CD4-positive, alpha-beta T cell (primary cell): ENCODE results near the gene SYCE3. TPM values are rescaled to one million over a fixed set of nuclear protein-coding genes. Genes with fewer than 3 reads are reported as not detected.

Experiments
- ATAC-seq: fragments of 200-7000 bp; cut with Tn5 transposase; one replicate; pipeline ENCODE4 v1.10.0; 2022; ENCODE audit warnings: mild to moderate bottlenecking; ENCODE audit not compliant: poor library complexity
- CTCF ChIA-PET: fragments of 350-600 bp; sonication (Branson Sonifier 250); formaldehyde crosslinking; loops from one replicate; lab custom pipeline; 2021; ENCODE audit warnings: antibody characterized with exemption, inconsistent platforms; lab: Charles Lee
- POLR2A ChIA-PET: fragments of 350-600 bp; sonication (Branson Sonifier 250); formaldehyde crosslinking; loops from one replicate; lab custom pipeline; 2021; ENCODE audit warnings: antibody characterized with exemption, inconsistent platforms; lab: Charles Lee
- DNase-seq, 14 experiments: peaks; one replicate each; pipeline ENCODE4 v3.0.0-alpha.2; 2013 to 2020; ENCODE audit warnings: mixed read lengths in 2 of 14
- H3K27ac ChIP-seq, 2 donors: one replicate each; pipeline versions ENCODE4 v1.5.1 to v1.7.0; 2013; ENCODE audit warnings: low read length in 2 of 2, low read depth in 1 of 2, mild to moderate bottlenecking in 1 of 2
- H3K27me3 ChIP-seq, 2 experiments: 1 replicate in 1 of 2; 2 replicates in 1 of 2; pipeline versions ENCODE4 v1.6.1 to v1.7.0; 2013; ENCODE audit warnings: low read length in 2 of 2, control low read depth in 1 of 2, mild to moderate bottlenecking in 1 of 2, moderate library complexity in 1 of 2; ENCODE audit not compliant: insufficient read depth in 2 of 2, control insufficient read depth in 1 of 2
- H3K36me3 ChIP-seq: one replicate; pipeline ENCODE4 v1.6.1; 2013; ENCODE audit warnings: low read length, control low read depth; ENCODE audit not compliant: insufficient read depth
- H3K4me1 ChIP-seq: one replicate; pipeline ENCODE4 v1.6.1; 2013; ENCODE audit warnings: low read length, control low read depth; ENCODE audit not compliant: insufficient read depth
- H3K4me3 ChIP-seq: one replicate; pipeline ENCODE4 v1.5.1; 2013; ENCODE audit warnings: mild to moderate bottlenecking, low read length, moderate library complexity
- H3K9me3 ChIP-seq, 2 experiments: 1 replicate in 1 of 2; 2 replicates in 1 of 2; pipeline versions ENCODE4 v1.6.1 to v1.7.0; 2013; ENCODE audit warnings: low read length in 2 of 2, mild to moderate bottlenecking in 2 of 2, control low read depth in 1 of 2, moderate library complexity in 1 of 2; ENCODE audit not compliant: control insufficient read depth in 1 of 2, insufficient read depth in 1 of 2
- H3K27ac Mint-ChIP-seq: one replicate; pipeline ENCODE4 v1.8.0; 2020; ENCODE audit warnings: mixed read lengths
- H3K27me3 Mint-ChIP-seq: one replicate; pipeline ENCODE4 v1.8.0; 2021; ENCODE audit warnings: mixed read lengths
- H3K36me3 Mint-ChIP-seq: one replicate; pipeline ENCODE4 v1.8.0; 2021; ENCODE audit warnings: low read depth, mixed read lengths
- H3K4me1 Mint-ChIP-seq: one replicate; pipeline ENCODE4 v1.8.0; 2021; ENCODE audit warnings: low read depth, mixed read lengths
- H3K4me3 Mint-ChIP-seq: one replicate; pipeline ENCODE4 v1.8.0; 2020; ENCODE audit warnings: mild to moderate bottlenecking, mixed read lengths
- H3K9me3 Mint-ChIP-seq: one replicate; pipeline ENCODE4 v1.8.0; 2020; ENCODE audit warnings: mixed read lengths
- CTCF ChIP-seq: fragments of 200-600 bp; IDR thresholded peaks from one replicate; pipeline ENCODE4 v1.8.0; 2022; ENCODE audit warnings: antibody characterized with exemption, mild to moderate bottlenecking
- intact Hi-C, 2 experiments: fragments of 100-400 bp; cut with DNase I in 1 of 2; cut with micrococcal nuclease in 1 of 2; formaldehyde crosslinking; loops; one replicate each; pipeline versions ENCODE4 v1.15.1 to v1.9.0; 2023 to 2025; cut with DNase I, micrococcal nuclease
- total RNA-seq, 174 experiments: library from RNA in 2 of 174; stranded (reverse) in 2 of 174; gene quantifications; one replicate each; pipeline ENCODE4 v1.2.3 and lab custom pipeline; 2021 to 2026

The SYCE3 gene
- total RNA-seq, 2 experiments from 2014 or later, result not detected

- DNase-seq, result peak in 2 of 14 experiments; percentile 45 to 47
Measured at GRCh38 chr22:50545522-50546325, 17.0 kb downstream of the SYCE3 start, which contains the start of gene KLHDC7B. Gene KLHDC7B (plus strand): TSS chr22:50545899. CDS start chr22:50546244, 345 bp downstream.

GRCh38 chr22:50544746-50545253, 17.9 kb downstream of the SYCE3 start:
- ChIA-PET POLR2A (interaction anchor here (0.7 to 3.0 kb wide), 9 partner anchors 10 to 609 kb away, joined by 3 to 37 read pairs (median 7); partner anchors contain the start of genes CHKB, LMF2, NCAPH2 and SCO2), CTCF (interaction anchor here (0.5 to 3.0 kb wide), 4 partner anchors 12 to 71 kb away, joined by 3 to 22 read pairs (median 10); partner anchors contain the start of genes SCO2 and SYCE3)
- intact Hi-C loops, result loop anchor here (2.0 to 5.0 kb wide), 4 partner anchors 14 to 76 kb away; partner anchors contain the start of genes CHKB (in 1 of the 2), SYCE3 (in 1 of the 2) and TYMP (in 1 of the 2)

More at GRCh38 chr22:50545522-50546325, 17.0 kb downstream of the SYCE3 start, which contains the start of gene KLHDC7B:
- no peaks in the 10 kb centered on the region for H3K36me3 Mint-ChIP-seq
- peak within 1 kb of the TSS; percentile 74 for H3K4me3 Mint-ChIP-seq
- peak within 1 kb of the TSS; percentile 83 for H3K27ac Mint-ChIP-seq
- ChIA-PET CTCF (interaction anchor here (0.7 to 3.0 kb wide), 4 partner anchors 15 to 72 kb away, joined by 3 to 22 read pairs (median 10); partner anchors contain the start of genes SCO2 and SYCE3), POLR2A (interaction anchor here (0.8 to 3.0 kb wide), 8 partner anchors 11 to 610 kb away, joined by 3 to 37 read pairs (median 8); partner anchors contain the start of genes CHKB, LMF2, NCAPH2 and SCO2)
- ATAC-seq, result no peak
- H3K4me1 Mint-ChIP-seq, result peaks cover 43% of the 10 kb centered on the region
- TF ChIP-seq CTCF, result no peak
- Histone ChIP-seq H3K36me3 (no peaks in the 10 kb centered on the region), H3K4me1 (peaks cover 67% of the 10 kb centered on the region), H3K9me3 (no peaks in the 10 kb centered on the region), H3K4me3 (peak within 1 kb of the TSS; percentile 41), H3K27ac (peak within 1 kb of the TSS; percentile 27 to 44), H3K27me3 (no peaks in the 10 kb centered on the region)
- no peaks in the 10 kb centered on the region for H3K27me3 Mint-ChIP-seq
- intact Hi-C loops, result loop anchor here (2.0 to 5.0 kb wide), 4 partner anchors 15 to 75 kb away; partner anchors contain the start of genes CHKB (in 1 of the 2), SYCE3 (in 1 of the 2) and TYMP (in 1 of the 2)
- no peaks in the 10 kb centered on the region for H3K9me3 Mint-ChIP-seq

More at GRCh38 chr22:50544746-50545253, 17.9 kb downstream of the SYCE3 start:
- peak overlapping the region; percentile 83 for H3K27ac Mint-ChIP-seq
- no peak for TF ChIP-seq CTCF
- H3K9me3 Mint-ChIP-seq, result no peaks in the 10 kb centered on the region
- no peaks in the 10 kb centered on the region for H3K36me3 ChIP-seq
- peaks cover 65% of the 10 kb centered on the region for H3K4me1 ChIP-seq
- ATAC-seq (no peak), DNase-seq (peak in 4 of 14 experiments; percentile 47 to 73 (median 53))
- no peaks in the 10 kb centered on the region for H3K27me3 ChIP-seq
- H3K9me3 ChIP-seq, result no peaks in the 10 kb centered on the region
- peaks cover 40% of the 10 kb centered on the region for H3K4me1 Mint-ChIP-seq
- H3K4me3 Mint-ChIP-seq, result peak overlapping the region; percentile 74
- H3K36me3 Mint-ChIP-seq, result no peaks in the 10 kb centered on the region
- peak overlapping the region; percentile 41 for H3K4me3 ChIP-seq
- H3K27me3 Mint-ChIP-seq, result no peaks in the 10 kb centered on the region
- peak overlapping the region; percentile 27 to 44 for H3K27ac ChIP-seq
